Mesothelial cell of epicardium (in vitro differentiated cells): ENCODE measurements around the gene CEACAM4. TPM values are rescaled to one million over a fixed set of nuclear protein-coding genes. Genes with fewer than 3 reads are reported as not detected.
"Not testable (repeated sequence)": the region's sequence is repeated elsewhere in the genome, so short reads cannot be mapped to it uniquely, and the experiment has no call there.

Experiments
- DNase-seq, 2 experiments: peaks; one replicate each; pipeline ENCODE4 v3.0.0; 2021; ENCODE audit warnings: low spot score in 2 of 2; ENCODE audit not compliant: unreplicated experiment in 2 of 2
- H3K27ac Mint-ChIP-seq: 2 replicates; pipeline ENCODE4 v1.8.0; 2021; ENCODE audit warnings: mixed read lengths
- H3K27me3 Mint-ChIP-seq: 2 replicates; pipeline ENCODE4 v1.8.0; 2021; ENCODE audit warnings: low read depth, mixed read lengths
- H3K36me3 Mint-ChIP-seq: 2 replicates; pipeline ENCODE4 v1.8.0; 2021; ENCODE audit warnings: mixed read lengths
- H3K4me1 Mint-ChIP-seq: 2 replicates; pipeline ENCODE4 v1.8.0; 2021; ENCODE audit warnings: mixed read lengths
- H3K4me3 Mint-ChIP-seq: 2 replicates; pipeline ENCODE4 v1.8.0; 2021; ENCODE audit warnings: mild to moderate bottlenecking, moderate library complexity, mixed read lengths
- H3K9me3 Mint-ChIP-seq: 2 replicates; pipeline ENCODE4 v1.8.0; 2021; ENCODE audit warnings: mixed read lengths
- total RNA-seq: library from RNA; stranded (reverse); gene quantifications from 3 replicates; pipeline ENCODE4 v1.2.1, GENCODE V29; 2021
- TF ChIP-seq, protein P1 (sequence below): fragments of 200-600 bp; sonication (generic); IDR thresholded peaks from one replicate; pipeline ENCODE4 v1.5.0; 2021; ENCODE audit warnings: antibody characterized with exemption; ENCODE audit not compliant: unreplicated experiment

CEACAM4 gene
- total RNA-seq, result not detected in 3 replicates

DNA sequence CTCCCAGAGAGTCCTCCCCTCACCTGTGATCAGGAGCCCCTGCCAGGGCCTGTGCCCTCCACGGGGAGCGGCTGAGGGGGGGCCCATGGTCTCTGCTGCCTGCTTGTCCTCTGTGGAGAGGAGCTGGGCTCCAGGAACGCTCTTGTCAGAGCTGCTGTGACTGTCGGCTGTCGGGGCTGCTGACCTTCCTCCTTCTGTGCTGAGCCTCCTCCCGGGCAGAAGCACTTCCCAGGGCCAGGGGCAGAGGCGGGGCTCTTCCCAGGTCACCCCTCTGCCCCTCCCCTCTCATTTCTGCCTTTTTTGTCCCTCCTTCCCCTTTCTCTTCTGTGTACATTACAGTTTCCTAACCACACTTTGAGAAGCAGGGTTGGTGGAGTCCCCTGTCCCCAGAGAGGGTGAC lies at the start of gene CEACAM4:
Gene CEACAM4, minus strand, starts transcription at position 198 of the 400 bp plus-strand sequence. Its CDS starts 111 bp downstream, at position 87.
- no peak for DNase-seq
- H3K36me3 Mint-ChIP-seq, result no peaks in the 10 kb centered on the region
- TF ChIP-seq, protein P1, sequence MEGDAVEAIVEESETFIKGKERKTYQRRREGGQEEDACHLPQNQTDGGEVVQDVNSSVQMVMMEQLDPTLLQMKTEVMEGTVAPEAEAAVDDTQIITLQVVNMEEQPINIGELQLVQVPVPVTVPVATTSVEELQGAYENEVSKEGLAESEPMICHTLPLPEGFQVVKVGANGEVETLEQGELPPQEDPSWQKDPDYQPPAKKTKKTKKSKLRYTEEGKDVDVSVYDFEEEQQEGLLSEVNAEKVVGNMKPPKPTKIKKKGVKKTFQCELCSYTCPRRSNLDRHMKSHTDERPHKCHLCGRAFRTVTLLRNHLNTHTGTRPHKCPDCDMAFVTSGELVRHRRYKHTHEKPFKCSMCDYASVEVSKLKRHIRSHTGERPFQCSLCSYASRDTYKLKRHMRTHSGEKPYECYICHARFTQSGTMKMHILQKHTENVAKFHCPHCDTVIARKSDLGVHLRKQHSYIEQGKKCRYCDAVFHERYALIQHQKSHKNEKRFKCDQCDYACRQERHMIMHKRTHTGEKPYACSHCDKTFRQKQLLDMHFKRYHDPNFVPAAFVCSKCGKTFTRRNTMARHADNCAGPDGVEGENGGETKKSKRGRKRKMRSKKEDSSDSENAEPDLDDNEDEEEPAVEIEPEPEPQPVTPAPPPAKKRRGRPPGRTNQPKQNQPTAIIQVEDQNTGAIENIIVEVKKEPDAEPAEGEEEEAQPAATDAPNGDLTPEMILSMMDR, result no peak
- H3K9me3 Mint-ChIP-seq, result peaks cover 50% of the 10 kb centered on the region
- no peaks in the 10 kb centered on the region for H3K4me1 Mint-ChIP-seq
- no peak within 1 kb of the TSS for H3K27ac Mint-ChIP-seq
- H3K4me3 Mint-ChIP-seq, result no peak within 1 kb of the TSS
- H3K27me3 Mint-ChIP-seq, result no peaks in the 10 kb centered on the region

DNA sequence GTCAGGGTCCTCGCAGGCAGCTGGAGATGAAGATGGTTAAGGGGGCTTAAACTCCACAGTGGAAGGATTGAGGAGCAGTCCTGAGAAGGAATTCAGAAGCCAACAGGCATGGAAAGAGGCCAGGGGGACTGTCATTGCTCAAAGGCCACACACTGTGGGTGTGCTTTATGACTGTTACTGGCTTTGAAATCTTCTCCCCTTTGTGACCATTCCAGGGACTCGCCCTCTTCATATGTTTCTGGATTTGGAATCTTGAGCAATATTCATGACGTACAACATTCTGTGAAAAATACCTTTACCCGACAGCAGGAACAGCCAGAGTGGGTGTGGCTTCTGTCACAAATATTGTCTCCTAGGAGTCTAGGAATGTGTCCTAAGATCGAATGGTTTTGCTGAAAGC lies 44.6 kb upstream of the CEACAM4 start:
- H3K9me3 Mint-ChIP-seq, result peaks cover 91% of the 10 kb centered on the region
- no peaks in the 10 kb centered on the region for H3K4me1 Mint-ChIP-seq
- DNase-seq, result no peak
- H3K27me3 Mint-ChIP-seq, result no peaks in the 10 kb centered on the region
- H3K27ac Mint-ChIP-seq, result no peak overlapping the region
- no peak overlapping the region for H3K4me3 Mint-ChIP-seq
- TF ChIP-seq, protein P1, result no peak
- no peaks in the 10 kb centered on the region for H3K36me3 Mint-ChIP-seq

DNA sequence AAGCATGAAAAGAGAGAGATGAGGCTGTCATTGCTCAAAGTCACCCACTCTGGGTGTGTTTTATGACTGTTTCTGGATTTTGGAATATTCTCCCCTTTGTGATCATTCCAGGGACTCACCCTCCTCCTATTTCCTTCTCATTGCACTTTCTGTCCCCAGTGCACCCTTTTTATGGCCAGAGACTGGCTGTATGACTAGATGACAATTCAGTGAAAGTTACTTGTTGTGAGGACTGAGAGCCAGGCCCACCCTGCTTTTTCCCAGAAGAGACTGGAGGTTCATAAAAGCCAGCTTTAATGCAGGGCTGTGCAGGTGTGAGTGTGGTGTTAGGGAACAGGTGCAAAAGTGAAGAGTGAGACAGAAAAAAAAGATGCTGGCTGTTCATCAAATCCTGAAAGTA lies 43.9 kb upstream of the CEACAM4 start:
- H3K9me3 Mint-ChIP-seq, result peaks cover 88% of the 10 kb centered on the region
- DNase-seq, result no peak
- H3K27me3 Mint-ChIP-seq, result no peaks in the 10 kb centered on the region
- TF ChIP-seq, protein P1, result no peak
- no peaks in the 10 kb centered on the region for H3K36me3 Mint-ChIP-seq
- H3K4me1 Mint-ChIP-seq, result no peaks in the 10 kb centered on the region
- no peak overlapping the region for H3K27ac Mint-ChIP-seq
- no peak overlapping the region for H3K4me3 Mint-ChIP-seq

DNA sequence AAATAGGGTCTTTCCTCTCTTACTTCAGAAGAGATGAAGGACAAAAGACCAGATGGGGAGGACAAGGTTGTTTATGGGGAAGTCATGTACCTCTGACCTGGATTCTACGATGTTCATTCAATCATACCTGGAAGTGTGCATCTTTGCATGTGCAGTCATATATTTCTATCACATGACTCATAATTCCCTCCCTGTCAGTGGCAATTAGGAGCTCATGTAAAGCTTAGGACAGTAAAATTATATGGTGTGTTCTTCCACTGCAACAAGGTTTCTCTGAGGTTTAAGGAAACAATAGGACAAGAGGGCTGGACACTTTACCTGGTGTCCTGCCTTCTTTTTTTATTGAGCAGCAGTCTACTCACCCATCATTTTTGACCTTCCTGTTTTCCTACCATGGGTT lies 41.4 kb upstream of the CEACAM4 start:
- Mint-ChIP-seq H3K4me3 (no peak overlapping the region), H3K36me3 (no peaks in the 10 kb centered on the region), H3K27ac (no peak overlapping the region), H3K9me3 (peaks cover 90% of the 10 kb centered on the region), H3K27me3 (no peaks in the 10 kb centered on the region), H3K4me1 (no peaks in the 10 kb centered on the region)
- TF ChIP-seq, protein P1, result no peak
- no peak for DNase-seq

DNA sequence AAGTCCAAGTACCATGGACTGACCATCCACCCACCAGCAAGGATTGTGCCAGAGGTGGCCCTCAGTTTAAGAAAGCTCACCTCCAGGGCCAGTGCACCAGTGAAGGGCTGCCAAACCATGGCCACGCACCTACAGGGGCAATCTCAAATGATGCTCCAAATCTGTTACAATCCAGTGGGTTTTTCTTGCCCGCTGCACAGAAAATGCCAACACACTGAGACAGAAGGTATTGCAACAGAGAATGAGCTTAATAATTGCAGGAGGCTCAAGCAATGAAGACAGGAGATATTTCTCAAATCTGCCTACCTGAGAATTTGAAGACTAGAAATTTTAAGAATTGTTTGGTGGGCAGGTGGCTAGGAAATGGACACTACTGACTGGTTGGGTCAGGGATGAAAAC lies 39.2 kb upstream of the CEACAM4 start:
- TF ChIP-seq, protein P1, result no peak
- peaks cover 93% of the 10 kb centered on the region for H3K9me3 Mint-ChIP-seq
- H3K4me3 Mint-ChIP-seq, result no peak overlapping the region
- H3K27ac Mint-ChIP-seq, result no peak overlapping the region
- no peaks in the 10 kb centered on the region for H3K27me3 Mint-ChIP-seq
- DNase-seq, result no peak
- no peaks in the 10 kb centered on the region for H3K36me3 Mint-ChIP-seq
- no peaks in the 10 kb centered on the region for H3K4me1 Mint-ChIP-seq

DNA sequence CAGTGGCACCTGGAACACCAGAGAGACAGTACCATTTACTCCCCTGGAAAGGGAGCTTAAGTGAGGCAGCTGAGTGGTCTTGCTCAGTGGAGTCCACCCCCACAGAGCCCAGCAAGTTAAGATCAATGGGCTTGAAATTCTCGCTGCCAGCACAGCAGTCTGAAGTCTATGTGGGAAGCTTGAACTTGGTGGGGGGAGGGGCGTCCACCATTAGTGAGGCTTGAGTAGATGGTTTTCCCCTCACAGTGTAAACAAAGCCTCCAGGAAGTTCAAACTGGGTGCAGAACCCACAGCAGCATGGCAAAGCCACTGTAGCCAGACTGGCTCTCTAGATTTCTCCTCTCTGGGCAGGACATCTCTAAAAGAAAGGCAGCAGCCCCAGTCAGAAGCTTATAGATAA lies 30.3 kb upstream of the CEACAM4 start:
- TF ChIP-seq, protein P1, result no peak
- DNase-seq, result no peak
- Mint-ChIP-seq H3K4me1 (no peaks in the 10 kb centered on the region), H3K4me3 (no peak overlapping the region), H3K27ac (no peak overlapping the region), H3K9me3 (peaks cover 87% of the 10 kb centered on the region), H3K36me3 (no peaks in the 10 kb centered on the region), H3K27me3 (no peaks in the 10 kb centered on the region)

DNA sequence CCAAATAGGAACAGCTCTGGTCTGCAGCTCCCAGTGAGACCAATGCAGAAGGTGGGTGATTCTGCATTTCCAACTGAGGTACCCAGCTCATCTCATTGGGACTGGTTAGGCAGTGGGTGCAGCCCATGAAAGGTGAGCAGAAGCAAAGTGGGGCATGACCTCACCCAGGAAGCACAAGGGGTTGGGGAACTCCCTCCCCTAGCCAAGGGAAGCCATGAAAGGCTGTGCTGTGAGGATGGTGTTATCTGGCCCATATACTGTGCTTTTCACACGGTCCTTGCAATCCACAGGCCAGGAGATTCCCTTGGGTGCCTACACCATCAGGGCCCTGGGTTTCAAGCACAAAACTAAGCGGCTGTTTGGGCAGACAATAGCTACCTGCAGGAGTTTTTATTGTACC lies 29.9 kb upstream of the CEACAM4 start:
- not testable (repeated sequence) for H3K4me1 Mint-ChIP-seq, DNase-seq, H3K36me3 Mint-ChIP-seq, H3K27ac Mint-ChIP-seq, H3K4me3 Mint-ChIP-seq, H3K27me3 Mint-ChIP-seq
- peaks cover 86% of the 10 kb centered on the region for H3K9me3 Mint-ChIP-seq
